ENCODE measurements around the gene USF2.

USF2 gene

GRCh38 chr19:35231956-35232645 lies 36.7 kb upstream of the USF2 start:
- no peak for TF ChIP-seq YY1 (IDR thresholded peaks at IDR 0.05; ENCODE audit: low read depth)
- no peak for TF ChIP-seq TEAD4 (IDR thresholded peaks at IDR 0.05)
- TF ChIP-seq FOXM1 (IDR thresholded peaks at IDR 0.05; ENCODE audit: borderline replicate concordance, low read depth) = no peak
- no peak for TF ChIP-seq EP300 (IDR thresholded peaks at IDR 0.05; ENCODE audit: borderline replicate concordance)
- TF ChIP-seq REST (IDR thresholded peaks at IDR 0.05; ENCODE audit: low read depth) = no peak
- TF ChIP-seq CEBPB (IDR thresholded peaks at IDR 0.05) = no peak
- no peak for TF ChIP-seq EGR1 (IDR thresholded peaks at IDR 0.05)
- no peak for TF ChIP-seq ZBTB7A (IDR thresholded peaks at IDR 0.05; ENCODE audit: low read depth)
- TF ChIP-seq NFIC (IDR thresholded peaks at IDR 0.05) = no peak

- TF ChIP-seq RAD21 (IDR thresholded peaks at IDR 0.05; ENCODE audit: low read depth) (no peak), ZBTB7A (IDR thresholded peaks at IDR 0.05; ENCODE audit: low read depth) (no peak)
Measured at GRCh38 chr19:35232912-35233311, 35.9 kb upstream of the USF2 start.

DNA sequence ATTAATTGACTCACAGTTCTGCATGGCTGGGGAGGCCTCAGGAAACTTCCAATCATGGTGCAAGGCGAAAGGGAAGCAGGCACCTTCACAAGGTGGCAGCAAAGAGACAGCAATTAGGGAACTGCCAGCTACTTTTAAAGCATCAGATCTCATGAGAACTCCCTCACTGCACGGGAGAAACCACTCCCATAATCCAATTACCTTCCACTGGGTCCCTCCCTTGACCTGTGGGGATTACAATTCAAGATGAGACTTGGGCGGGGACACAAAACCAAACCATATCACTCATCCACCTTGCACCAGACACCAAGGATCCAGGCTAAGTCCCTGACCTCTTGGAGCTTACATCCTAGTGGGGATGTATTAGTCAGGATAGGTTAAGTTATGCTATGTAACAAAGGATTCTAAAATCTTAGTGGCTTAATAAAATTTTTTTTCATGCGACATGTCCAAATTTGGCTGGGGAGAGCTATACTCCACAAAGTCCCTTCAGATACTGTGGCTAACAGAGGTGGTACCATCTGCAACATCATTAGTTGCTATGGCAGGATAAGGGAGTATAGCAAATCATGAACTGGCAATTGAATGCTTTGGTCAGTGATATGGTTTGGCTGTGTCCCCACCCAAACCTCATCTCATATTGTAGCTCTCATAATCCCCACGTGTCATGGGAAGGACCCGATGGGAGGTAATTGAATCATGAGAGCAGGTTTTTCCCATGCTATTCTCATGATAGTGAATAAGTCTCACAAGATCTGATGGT lies 31.9 kb upstream of the USF2 start:
- TF ChIP-seq TCF12 (IDR thresholded peaks at IDR 0.05; ENCODE audit: low read depth) = no peak
- TF ChIP-seq RAD21 (IDR thresholded peaks at IDR 0.05; ENCODE audit: low read depth) = peak; percentile 31; the same call in 1 of the 2 replicates

- TF ChIP-seq CREB1 (IDR thresholded peaks at IDR 0.05; ENCODE audit: low read depth) (no peak), EP300 (IDR thresholded peaks at IDR 0.05; ENCODE audit: borderline replicate concordance) (no peak), MAX (IDR thresholded peaks at IDR 0.05) (no peak), ZBTB7A (IDR thresholded peaks at IDR 0.05; ENCODE audit: low read depth) (no peak), EGR1 (IDR thresholded peaks at IDR 0.05) (no peak), RAD21 (IDR thresholded peaks at IDR 0.05; ENCODE audit: low read depth) (no peak), TCF12 (IDR thresholded peaks at IDR 0.05; ENCODE audit: low read depth) (no peak), REST (IDR thresholded peaks at IDR 0.05; ENCODE audit: low read depth) (no peak), FOXM1 (IDR thresholded peaks at IDR 0.05; ENCODE audit: borderline replicate concordance, low read depth) (no peak), CEBPB (IDR thresholded peaks at IDR 0.05) (no peak), TEAD4 (IDR thresholded peaks at IDR 0.05) (no peak), NFIC (IDR thresholded peaks at IDR 0.05) (no peak), TAF1 (IDR thresholded peaks at IDR 0.05; ENCODE audit: low read depth) (no peak), YY1 (IDR thresholded peaks at IDR 0.05; ENCODE audit: low read depth) (no peak)
- TF ChIP-seq, protein P1, sequence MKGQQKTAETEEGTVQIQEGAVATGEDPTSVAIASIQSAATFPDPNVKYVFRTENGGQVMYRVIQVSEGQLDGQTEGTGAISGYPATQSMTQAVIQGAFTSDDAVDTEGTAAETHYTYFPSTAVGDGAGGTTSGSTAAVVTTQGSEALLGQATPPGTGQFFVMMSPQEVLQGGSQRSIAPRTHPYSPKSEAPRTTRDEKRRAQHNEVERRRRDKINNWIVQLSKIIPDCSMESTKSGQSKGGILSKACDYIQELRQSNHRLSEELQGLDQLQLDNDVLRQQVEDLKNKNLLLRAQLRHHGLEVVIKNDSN (IDR thresholded peaks at IDR 0.05) = no peak
Measured at GRCh38 chr19:35240327-35240726, 28.4 kb upstream of the USF2 start.

GRCh38 chr19:35241417-35241816 lies 27.3 kb upstream of the USF2 start:
- TF ChIP-seq CREB1 (IDR thresholded peaks at IDR 0.05; ENCODE audit: low read depth) (no peak), NFIC (IDR thresholded peaks at IDR 0.05) (no peak), REST (IDR thresholded peaks at IDR 0.05; ENCODE audit: low read depth) (no peak), EP300 (IDR thresholded peaks at IDR 0.05; ENCODE audit: borderline replicate concordance) (no peak), TEAD4 (IDR thresholded peaks at IDR 0.05) (no peak), ZBTB7A (IDR thresholded peaks at IDR 0.05; ENCODE audit: low read depth) (no peak), EGR1 (IDR thresholded peaks at IDR 0.05) (no peak), CEBPB (IDR thresholded peaks at IDR 0.05) (no peak), MAX (IDR thresholded peaks at IDR 0.05) (no peak), FOXM1 (IDR thresholded peaks at IDR 0.05; ENCODE audit: borderline replicate concordance, low read depth) (no peak), RAD21 (IDR thresholded peaks at IDR 0.05; ENCODE audit: low read depth) (no peak), TCF12 (IDR thresholded peaks at IDR 0.05; ENCODE audit: low read depth) (no peak)
- TF ChIP-seq, protein P1 (IDR thresholded peaks at IDR 0.05) = no peak

All from Ishikawa (cell line).